Hypothalamus (tissue), 51 donors: Measurements from ENCODE around the gene CACNA1D.

Source experiments
- DNase-seq, 51 donors: peaks; one replicate each; lab custom pipeline; 2025; lab: John Stamatoyannopoulos, UW

The CACNA1D gene

DNA sequence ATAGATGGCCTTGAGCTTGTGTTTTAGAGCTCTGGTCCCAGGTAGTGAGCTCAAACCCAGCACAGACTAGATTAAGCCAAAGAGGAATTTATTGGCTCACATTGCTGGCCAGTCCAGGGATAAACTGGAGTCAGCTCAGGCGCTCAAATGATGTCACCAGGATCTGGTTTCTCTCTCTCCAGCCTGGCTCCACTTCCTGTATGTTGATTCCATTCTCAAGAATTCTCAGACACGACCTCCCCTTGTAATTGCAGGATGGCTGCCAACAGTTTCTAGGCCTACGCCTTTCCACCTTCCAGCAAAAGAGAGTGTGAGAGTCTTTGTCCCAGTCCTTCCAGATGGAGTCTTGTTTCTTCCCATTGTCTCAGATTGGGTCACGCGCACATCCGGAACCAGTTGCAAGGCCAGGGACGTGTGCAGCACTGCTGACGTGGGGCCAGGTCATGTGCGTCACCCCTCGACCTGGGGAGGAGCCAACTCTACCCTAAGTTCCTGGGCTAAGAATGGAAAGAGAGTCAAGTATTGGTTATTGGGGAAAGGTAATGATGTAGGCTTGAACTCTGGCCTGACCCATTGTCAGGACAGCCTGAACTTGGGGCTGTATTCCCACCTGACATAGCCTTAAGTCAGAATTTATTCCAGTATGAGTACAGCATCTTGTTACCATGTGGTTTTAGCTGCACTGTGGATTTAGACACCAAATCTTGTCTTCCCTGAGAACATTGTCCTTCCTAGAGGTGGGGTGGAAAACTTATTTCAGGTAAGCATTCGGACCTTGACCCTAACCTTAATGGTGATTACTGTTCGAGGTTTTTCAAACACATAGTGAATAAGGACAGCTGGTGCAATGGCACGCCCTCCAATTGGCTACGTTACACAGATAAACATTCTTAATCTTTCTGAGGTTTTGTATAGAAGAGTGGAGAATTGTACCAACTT lies 31.6 kb downstream of the CACNA1D start:
- DNase-seq = no peak

DNA sequence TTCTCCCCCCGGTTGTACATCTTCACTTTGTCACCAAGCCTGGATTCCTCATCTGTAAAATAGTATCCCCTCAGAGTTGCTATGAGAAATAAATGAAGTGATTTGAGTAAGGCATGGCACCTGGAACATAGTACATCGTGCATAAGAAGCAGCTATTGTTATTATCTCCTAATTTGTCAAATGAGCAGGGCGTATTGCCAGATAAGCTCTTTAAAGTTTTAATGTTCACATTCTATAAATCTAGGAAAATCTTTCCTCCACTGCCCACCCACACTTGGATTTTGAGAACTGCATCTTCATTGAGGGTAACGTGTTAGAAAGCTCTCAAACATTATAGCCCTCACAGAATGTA lies 32.3 kb downstream of the CACNA1D start:
- DNase-seq = no peak

- DNase-seq = no peak
These were observed 35.8 kb downstream of the CACNA1D start for GRCh38 chr3:53530205-53530604.

DNA sequence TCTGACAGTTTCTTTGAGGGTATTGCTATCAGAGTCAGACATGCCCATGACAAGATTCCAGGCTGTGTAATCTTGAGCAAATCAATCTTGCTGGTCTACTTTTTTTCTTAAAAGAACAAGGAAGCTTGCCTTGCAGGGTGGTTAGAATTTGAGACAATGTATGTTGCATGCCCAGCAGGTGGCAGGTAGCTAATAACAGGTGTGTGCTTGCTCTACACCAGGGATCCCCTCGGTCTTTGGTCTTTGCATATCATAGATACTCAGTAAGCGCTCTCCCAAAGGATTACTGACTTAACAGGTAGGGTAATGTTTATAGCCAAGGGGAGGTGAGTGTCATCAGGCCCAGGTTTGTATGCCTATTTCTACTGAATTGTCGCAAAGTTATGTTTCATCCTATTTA lies 37.3 kb downstream of the CACNA1D start:
- DNase-seq = no peak

DNA sequence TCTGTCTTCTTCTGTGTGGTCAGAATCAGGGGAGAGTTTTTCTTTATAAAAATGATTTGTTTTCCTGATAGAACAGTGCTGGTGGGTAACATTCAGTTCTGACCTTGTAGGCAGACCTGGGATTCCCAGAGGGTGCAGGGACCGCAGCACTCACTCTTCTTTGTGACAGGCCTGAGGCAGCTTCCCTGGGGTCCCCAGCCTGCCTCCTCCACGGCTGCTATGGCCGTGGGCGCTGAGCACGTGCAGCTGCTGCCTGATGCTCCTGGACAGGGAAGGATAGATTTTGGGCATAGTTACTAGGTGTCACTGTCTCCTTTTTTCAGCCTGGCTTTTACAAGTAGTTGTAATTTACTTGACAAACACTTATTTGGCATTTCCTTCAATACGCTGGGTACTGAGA lies 39.1 kb downstream of the CACNA1D start:
- no peak for DNase-seq

DNA sequence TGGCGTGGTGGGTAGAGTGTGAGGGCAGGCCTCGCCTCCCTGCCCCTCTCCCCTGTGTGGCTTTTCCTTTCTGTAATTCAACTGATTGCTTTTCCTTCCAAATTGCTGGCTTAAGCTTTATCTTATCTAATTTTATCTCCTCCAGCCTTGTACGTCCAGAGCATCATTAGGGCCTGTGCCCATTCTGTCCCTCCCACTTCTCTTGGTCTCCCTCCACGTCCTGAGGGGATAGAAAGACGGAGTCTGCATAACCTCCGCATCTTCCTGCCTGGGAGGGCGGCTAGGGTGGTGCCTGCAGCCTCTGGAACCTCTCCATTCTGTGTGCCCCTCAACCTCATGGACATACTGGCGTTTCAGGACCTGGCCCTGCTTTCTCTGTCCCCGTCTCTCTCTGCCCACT lies 39.8 kb downstream of the CACNA1D start:
- DNase-seq = no peak

- DNase-seq = no peak
These were observed 40.4 kb downstream of the CACNA1D start for GRCh38 chr3:53534676-53535400.

GRCh38 chr3:53536282-53536681 lies 41.9 kb downstream of the CACNA1D start:
- DNase-seq = no peak

- DNase-seq = no peak
These were observed 49.9 kb downstream of the CACNA1D start for GRCh38 chr3:53544357-53544756.

- DNase-seq = no peak
These were observed 51.0 kb downstream of the CACNA1D start for GRCh38 chr3:53545310-53545995.

- no peak for DNase-seq
These were observed 51.6 kb downstream of the CACNA1D start for GRCh38 chr3:53545996-53546359.

DNA sequence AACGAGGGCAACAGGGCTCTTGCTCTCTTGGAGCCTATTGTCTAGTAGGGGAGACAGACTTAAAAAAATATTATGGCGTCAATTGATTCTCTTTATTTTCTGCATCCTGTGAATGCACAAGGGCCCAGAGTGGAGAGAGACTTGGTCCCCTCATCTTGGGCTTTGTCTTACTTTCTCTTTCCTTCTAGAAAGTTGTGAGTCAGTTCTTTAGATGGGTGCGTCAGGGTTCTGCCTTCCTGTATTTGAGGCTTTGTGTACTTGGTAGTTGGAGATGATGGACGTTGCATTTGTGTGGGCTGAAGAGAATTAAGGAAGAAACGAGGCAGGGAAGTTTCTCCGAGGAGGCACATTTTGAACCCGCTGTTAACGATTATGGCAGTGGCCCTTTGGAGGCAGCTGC lies 52.9 kb downstream of the CACNA1D start:
- DNase-seq = no peak

GRCh38 chr3:53550005-53550620 lies 55.7 kb downstream of the CACNA1D start:
- no peak for DNase-seq

- DNase-seq = no peak
These were observed 56.9 kb downstream of the CACNA1D start for GRCh38 chr3:53551324-53551723.

GRCh38 chr3:53552730-53553129 lies 58.3 kb downstream of the CACNA1D start:
- DNase-seq = no peak

DNA sequence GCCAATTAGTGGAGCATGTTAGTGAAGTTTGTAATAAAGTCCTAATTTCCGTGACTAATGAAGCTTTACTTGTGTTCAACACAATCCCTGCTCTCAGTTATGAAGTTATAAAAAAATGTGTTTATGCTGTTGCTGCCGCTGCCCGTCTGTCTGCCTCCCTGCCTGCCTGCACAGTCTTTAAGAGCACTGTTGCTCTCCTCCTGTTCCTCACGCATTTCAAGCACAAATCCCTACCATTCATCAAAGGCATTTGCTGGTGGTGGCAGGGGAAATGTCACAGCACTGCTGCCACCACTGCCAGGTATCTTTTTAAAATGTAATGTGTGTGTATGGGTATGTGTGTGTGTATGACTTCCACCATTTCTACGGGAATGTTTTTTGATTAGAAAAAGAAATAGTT lies 58.8 kb downstream of the CACNA1D start:
- no peak for DNase-seq

DNA sequence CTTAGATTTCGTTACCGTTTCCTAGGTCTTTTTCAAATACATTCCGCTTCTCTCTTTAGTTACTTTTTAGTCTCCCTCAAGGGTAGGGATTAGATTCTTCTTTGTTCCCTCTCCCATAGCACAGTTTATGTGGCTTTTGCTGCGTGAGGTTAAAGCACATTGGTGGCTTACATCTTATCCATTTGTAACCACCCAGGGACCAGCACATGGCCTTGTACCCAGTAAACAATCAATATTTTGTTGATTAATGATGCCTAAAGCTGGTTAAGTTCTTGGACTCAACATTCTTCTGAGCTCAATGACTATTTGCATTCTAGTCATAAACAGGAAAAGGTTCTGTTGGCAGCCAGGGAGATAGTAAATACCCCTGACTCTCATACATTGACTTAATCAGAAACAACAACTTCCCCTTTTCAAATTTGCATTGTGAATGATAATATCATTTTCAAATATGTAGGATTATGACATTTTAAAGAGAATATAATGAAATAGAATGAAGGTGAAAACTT lies 60.2 kb downstream of the CACNA1D start:
- no peak for DNase-seq

GRCh38 chr3:53555068-53555588 lies 60.7 kb downstream of the CACNA1D start:
- no peak for DNase-seq

DNA sequence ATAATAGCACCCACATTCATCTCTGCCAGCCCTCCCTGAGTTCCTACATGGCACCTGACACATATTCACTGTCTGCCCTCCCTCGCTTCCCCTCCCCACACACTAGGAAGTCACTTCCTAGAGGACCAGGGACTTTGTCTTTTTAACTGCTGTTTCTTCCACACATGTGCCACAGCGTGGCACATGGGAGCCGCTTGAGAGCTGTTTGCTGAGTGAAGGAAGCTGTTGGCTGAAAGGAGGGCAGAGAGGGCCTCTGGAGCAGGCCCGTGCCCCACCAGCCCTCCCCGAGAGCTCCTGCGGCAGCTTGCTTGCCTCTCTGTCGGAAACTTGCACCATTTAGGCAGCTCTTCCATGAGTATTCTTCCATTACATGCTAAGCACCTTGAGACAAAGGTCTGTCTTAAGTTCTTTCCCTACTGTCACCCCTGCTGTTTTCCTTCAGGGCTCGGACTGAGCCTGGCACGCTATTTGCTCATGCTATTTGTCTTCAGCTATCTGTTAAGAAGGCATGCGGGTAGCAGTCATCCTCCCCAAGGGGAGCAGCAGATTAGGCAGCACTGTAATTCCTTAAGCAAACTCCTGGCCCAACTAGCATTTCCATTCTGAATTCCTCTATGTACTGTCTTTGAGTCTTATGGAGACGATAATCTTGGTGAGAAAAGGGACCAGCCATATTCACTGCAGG lies 72.2 kb downstream of the CACNA1D start:
- no peak for DNase-seq

DNA sequence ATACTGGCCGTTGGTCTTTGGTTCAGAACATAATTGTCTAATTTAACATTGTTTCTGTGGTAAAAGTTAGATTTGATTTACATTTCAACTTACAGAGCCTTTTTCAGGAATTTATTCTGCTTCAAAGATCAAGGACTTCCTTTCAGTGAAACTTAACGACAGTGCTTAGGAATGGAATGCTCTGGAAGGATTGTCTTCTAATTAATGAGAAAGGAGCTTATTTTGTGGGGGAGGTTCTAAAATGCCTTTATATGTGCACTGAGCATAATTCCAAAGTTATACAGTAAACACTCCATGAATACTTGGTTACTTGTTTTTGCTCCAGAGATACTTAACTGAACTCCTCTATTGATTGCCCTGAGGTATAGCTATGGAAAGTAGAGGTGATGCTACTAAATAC lies 75.7 kb downstream of the CACNA1D start:
- no peak for DNase-seq
